Brain microvascular endothelial cell (primary cell): ENCODE results near the gene AKAP12.
"Not testable (repeated sequence)": the region's sequence is repeated elsewhere in the genome, so short reads cannot be mapped to it uniquely, and the experiment has no call there.

Experiments
- DNase-seq: peaks from one replicate; pipeline ENCODE4 v3.0.0-alpha.2; 2020
- H3K27ac ChIP-seq: fragments of 250-450 bp; sonication (Bioruptor Pico); 2 replicates; pipeline ENCODE4 v1.5.1; 2020; ENCODE audit warnings: mild to moderate bottlenecking, moderate library complexity
- H3K27me3 ChIP-seq: fragments of 250-450 bp; sonication (Bioruptor Pico); replicated peaks from 2 replicates; pipeline ENCODE4 v1.5.1; 2020; ENCODE audit warnings: mild to moderate bottlenecking
- H3K36me3 ChIP-seq: fragments of 250-450 bp; sonication (Bioruptor Pico); replicated peaks from 2 replicates; pipeline ENCODE4 v1.5.1; 2020; ENCODE audit warnings: mild to moderate bottlenecking
- H3K4me3 ChIP-seq: 2 replicates; pipeline ENCODE4 v1.5.1; 2011; ENCODE audit warnings: low read depth, mild to moderate bottlenecking, control low read depth, low read length, moderate library complexity
- CTCF ChIP-seq: IDR thresholded peaks from 2 replicates; pipeline ENCODE4 v1.5.1; 2011; ENCODE audit warnings: low read depth, mild to moderate bottlenecking, moderate library complexity, low read length, control low read depth, inconsistent platforms; ENCODE audit errors: missing control alignments
- in situ Hi-C: cut with HindIII; loops from 2 replicates; pipeline ENCODE4 v1.10.0; 2017; ENCODE audit warnings: low sequenced_read_pairs, low pct_ligation_motif_present

The AKAP12 gene

GRCh38 chr6:151350442-151351145 lies 110.8 kb downstream of the AKAP12 start:
- in situ Hi-C loops = loop anchor here (25.0 kb wide), 1 partner anchor 463 kb away; no protein-coding TSS in a partner anchor
- Histone ChIP-seq H3K4me3 (no peak overlapping the region), H3K36me3 (peaks cover 81% of the 10 kb centered on the region), H3K27me3 (no peaks in the 10 kb centered on the region), H3K27ac (no peak overlapping the region)
- DNase-seq = no peak
- TF ChIP-seq CTCF = no peak

DNA sequence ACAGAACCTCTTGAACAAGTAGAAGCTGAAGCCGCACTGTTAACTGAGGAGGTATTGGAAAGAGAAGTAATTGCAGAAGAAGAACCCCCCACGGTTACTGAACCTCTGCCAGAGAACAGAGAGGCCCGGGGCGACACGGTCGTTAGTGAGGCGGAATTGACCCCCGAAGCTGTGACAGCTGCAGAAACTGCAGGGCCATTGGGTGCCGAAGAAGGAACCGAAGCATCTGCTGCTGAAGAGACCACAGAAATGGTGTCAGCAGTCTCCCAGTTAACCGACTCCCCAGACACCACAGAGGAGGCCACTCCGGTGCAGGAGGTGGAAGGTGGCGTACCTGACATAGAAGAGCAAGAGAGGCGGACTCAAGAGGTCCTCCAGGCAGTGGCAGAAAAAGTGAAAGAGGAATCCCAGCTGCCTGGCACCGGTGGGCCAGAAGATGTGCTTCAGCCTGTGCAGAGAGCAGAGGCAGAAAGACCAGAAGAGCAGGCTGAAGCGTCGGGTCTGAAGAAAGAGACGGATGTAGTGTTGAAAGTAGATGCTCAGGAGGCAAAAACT lies 111.5 kb downstream of the AKAP12 start:
- no peaks in the 10 kb centered on the region for H3K27me3 ChIP-seq
- no peak for TF ChIP-seq CTCF
- in situ Hi-C loops = loop anchor here (25.0 kb wide), 1 partner anchor 464 kb away; no protein-coding TSS in a partner anchor
- H3K4me3 ChIP-seq = no peak overlapping the region
- H3K27ac ChIP-seq = no peak overlapping the region
- H3K36me3 ChIP-seq = peaks cover 86% of the 10 kb centered on the region
- DNase-seq = no peak

DNA sequence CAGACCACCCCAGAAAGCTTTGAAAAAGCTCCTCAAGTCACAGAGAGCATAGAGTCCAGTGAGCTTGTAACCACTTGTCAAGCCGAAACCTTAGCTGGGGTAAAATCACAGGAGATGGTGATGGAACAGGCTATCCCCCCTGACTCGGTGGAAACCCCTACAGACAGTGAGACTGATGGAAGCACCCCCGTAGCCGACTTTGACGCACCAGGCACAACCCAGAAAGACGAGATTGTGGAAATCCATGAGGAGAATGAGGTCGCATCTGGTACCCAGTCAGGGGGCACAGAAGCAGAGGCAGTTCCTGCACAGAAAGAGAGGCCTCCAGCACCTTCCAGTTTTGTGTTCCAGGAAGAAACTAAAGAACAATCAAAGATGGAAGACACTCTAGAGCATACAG lies 112.0 kb downstream of the AKAP12 start:
- in situ Hi-C loops = loop anchor here (25.0 kb wide), 1 partner anchor 464 kb away; no protein-coding TSS in a partner anchor
- H3K27ac ChIP-seq = no peak overlapping the region
- TF ChIP-seq CTCF = no peak
- H3K27me3 ChIP-seq = no peaks in the 10 kb centered on the region
- H3K36me3 ChIP-seq = peaks cover 86% of the 10 kb centered on the region
- H3K4me3 ChIP-seq = no peak overlapping the region
- DNase-seq = no peak

- no peak for TF ChIP-seq CTCF
- no peak overlapping the region for H3K4me3 ChIP-seq
- DNase-seq = no peak
- no peaks in the 10 kb centered on the region for H3K27me3 ChIP-seq
- peaks cover 81% of the 10 kb centered on the region for H3K36me3 ChIP-seq
- in situ Hi-C loops = loop anchor here (25.0 kb wide), 1 partner anchor 465 kb away; no protein-coding TSS in a partner anchor
- H3K27ac ChIP-seq = no peak overlapping the region
Observed at GRCh38 chr6:151352410-151353396, 112.9 kb downstream of the AKAP12 start.

DNA sequence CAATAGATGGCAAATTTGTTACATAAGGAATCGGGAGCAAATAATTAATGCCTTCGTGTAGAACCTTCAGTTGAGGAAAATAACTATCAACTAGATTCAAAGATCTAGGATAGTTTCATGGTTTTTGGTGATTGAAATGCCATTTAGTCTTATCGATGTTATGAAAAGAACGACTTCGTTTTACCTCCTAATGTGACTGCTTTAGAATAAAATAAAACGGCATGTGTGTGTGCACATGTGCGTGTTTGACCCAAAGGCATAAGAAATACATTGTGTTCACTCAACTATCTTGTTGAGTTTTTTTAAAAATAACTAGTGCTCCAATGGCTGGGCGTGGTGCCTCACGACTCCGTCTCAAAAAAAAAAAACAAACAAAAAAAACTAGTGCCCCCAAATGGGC lies 114.0 kb downstream of the AKAP12 start:
- no peak for TF ChIP-seq CTCF

GRCh38 chr6:151356983-151357382 lies 117.2 kb downstream of the AKAP12 start:
- peaks cover 52% of the 10 kb centered on the region for H3K36me3 ChIP-seq
- H3K27ac ChIP-seq, DNase-seq, H3K27me3 ChIP-seq, H3K4me3 ChIP-seq: not testable (repeated sequence)
- in situ Hi-C loops = loop anchor here (25.0 kb wide), 1 partner anchor 470 kb away; no protein-coding TSS in a partner anchor

More for the DNA sequence above, 114.0 kb downstream of the AKAP12 start:
- Histone ChIP-seq H3K27ac (no peak overlapping the region), H3K4me3 (no peak overlapping the region), H3K36me3 (peaks cover 84% of the 10 kb centered on the region), H3K27me3 (no peaks in the 10 kb centered on the region)
- DNase-seq = no peak
- in situ Hi-C loops = loop anchor here (25.0 kb wide), 1 partner anchor 466 kb away; no protein-coding TSS in a partner anchor
